ENCODE measurements around the gene ITGB2.

Gene ITGB2

DNA sequence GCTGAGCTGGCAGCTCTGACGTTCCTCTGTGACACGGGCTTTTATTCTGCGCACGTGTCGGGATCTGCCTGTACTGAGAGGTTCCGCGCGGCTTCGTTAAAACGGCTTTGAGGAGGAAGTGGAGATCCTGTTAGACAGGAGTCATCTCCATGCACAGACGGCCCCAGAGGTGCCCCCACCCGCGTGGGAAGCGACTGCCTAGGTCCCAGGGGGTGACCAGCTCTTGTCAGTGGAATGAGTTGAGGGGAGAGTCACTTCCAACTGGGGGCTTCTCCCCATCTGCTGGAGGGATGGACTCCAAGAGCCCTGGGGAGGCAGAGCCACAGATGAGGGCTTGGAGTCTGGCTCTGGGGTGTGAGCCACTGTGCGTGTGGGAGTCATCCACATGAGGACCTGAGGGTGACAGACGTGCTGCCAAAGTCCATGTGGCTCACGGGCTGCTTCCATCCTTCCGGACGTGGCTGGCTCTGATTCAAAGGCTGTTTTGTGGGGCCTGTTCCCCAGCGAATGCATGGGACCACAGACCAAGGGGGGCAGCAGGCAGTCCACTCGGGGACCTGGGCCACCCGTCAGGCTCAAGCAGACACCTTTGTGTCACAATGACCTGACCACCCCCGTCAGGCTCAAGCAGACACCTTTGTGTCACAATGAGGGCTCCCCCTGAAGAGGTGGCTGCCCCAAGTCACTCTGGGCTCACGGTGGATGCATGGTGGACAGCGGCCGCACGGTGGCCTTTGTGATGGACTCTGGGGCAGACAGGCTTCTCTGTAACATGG, 74.0 kb downstream of the ITGB2 start:
- peak; percentile 67 for DNase-seq (ENCODE audit: low spot score)

DNA sequence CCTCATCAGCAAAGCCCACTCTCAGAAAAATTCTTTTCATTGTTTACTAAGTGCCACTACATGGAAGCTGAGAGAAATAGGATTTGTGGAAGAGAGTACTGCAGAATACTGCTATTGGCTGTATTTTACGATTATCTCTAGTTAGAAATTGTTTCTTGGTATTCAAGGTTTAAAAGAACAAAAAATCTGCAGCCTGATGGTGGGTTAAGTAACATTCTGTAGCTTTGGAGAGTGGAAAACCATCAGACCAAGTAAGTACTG, 74.5 kb downstream of the ITGB2 start:
- DNase-seq (ENCODE audit: low spot score), result no peak

DNA sequence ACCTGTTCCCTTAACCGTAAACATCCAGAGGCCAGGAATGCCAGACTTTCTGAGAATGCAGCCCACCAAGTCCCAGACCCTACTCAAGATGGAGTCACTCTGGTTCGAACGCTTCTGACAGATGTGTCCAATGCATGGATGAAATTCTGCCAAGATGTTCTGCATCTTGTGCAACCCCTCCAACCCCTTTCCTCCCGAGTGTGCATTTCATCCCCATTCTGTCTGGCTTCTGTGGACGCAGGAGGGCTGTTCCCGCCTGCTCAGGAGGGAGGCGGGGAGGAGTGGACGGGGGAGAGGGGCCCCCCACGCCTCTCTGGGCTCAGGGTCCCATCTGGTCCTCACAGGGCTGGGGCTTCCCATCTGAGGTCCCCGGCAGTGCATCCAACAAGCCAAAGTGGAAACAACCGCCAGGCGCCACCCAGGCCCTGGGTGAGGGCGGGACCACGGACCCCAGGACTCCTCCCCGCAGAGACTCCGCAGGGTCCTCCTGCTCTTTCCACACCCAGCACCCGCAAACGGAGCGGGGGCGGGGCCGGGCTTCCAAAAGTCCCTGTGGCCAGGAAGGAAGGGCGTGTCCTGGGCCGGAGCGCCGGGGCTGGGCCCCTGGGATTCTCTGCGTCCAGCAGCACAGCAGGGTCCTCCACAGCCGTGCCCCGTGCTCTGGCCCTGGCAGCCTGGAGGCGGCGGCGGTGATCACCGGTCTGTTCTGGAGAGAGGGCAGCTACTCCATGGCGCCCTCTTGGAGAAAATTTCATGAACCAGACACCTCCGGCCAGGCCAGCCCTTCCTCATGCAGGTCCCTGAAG, 75.1 kb downstream of the ITGB2 start:
- peak; percentile 57 for DNase-seq (ENCODE audit: low spot score)

DNA sequence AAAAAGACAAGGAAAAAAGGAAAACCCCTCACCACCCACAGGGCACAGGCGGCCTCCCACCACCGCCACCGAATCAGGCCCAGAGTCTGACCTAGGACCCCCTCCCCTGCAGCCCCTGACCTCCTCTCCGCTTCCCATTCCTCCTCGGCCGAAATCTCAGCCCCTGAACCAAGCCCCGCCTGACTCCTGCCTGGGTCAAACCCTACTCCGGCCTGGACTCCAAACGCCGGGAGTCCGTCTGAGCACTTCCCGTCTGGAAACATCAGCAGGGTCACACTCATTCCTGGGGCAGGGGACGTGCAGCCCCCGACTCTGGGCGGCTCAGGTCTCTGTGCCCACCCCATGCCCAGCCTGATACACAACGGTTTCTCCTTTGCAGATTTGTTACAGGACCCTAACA, 76.4 kb downstream of the ITGB2 start:
- no peak for DNase-seq (ENCODE audit: low spot score)

DNA sequence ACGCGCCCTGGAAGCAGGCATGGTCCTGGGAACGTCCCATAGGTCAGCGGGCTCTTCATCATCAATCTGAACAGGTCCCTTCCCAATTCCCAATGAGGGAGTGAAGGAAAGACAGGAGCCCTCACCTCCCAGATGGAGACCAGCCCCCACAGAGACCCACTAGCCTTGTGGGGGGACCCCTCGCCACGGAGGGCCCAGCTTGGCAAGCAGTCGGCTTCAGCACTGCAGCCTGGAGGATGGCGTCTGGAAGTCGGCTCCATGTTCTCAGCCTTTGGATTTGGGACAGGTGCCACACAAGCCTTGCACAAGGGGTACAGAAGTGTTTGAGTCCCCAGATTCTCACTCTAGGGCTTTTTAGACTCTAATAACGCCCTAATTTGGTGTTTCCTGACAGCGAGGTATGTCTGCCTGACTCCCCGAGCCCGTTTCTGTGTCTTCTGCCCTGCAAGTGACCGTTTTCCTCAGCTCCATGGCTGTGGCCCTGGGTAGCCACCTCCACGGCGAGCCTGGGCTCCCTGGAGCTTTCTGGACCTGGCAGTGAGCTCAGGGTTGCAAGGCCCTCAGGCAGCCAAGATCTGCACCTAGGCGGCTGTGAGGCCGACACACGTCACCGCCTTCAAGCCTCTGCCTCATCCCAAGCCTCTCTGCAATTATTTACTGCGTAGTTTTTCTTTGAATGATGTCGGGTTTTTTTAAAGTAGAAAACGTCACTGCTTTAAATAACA, 77.8 kb downstream of the ITGB2 start:
- DNase-seq (ENCODE audit: low spot score), result no peak

DNA sequence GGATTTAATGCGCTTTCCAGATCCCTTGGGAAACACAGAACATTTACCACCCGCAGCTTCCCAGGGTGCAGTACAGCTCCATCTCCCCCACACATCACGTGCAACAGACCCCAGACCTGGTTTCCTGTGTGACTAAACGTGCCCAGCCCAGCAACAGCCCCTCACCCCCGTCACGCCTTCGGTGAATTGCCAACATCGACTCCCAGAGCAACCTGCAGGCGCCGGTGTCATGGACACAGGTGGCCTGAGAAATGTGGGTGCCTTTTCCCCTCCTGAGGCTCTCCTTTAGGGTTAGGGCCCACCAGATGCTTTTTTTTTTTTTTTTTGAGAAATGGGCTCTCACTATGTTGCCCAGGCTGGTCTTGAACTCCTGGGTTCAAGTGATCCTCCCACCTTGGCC, 78.6 kb downstream of the ITGB2 start:
- no peak for DNase-seq (ENCODE audit: low spot score)

DNA sequence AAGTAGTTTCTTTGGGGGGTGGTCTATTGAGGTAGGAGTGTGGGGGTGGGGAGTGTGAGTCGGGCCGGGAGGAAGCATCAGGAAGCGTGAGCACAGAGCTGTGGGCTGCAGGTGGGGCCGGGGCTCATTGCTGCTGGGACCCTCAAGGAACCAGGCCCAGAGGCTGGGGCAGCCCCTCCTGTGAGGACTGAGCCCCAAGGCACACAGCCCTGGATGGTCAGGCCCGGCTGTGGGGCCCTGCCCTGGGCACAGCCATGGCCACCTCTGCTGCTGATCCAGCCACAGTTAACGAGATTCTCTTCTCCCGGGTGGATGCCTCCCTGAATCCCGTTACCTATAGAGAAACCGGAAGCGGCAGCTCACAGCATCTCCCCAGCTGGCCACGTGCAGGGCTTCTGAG, 79.9 kb downstream of the ITGB2 start:
- no peak for DNase-seq (ENCODE audit: low spot score)

DNA sequence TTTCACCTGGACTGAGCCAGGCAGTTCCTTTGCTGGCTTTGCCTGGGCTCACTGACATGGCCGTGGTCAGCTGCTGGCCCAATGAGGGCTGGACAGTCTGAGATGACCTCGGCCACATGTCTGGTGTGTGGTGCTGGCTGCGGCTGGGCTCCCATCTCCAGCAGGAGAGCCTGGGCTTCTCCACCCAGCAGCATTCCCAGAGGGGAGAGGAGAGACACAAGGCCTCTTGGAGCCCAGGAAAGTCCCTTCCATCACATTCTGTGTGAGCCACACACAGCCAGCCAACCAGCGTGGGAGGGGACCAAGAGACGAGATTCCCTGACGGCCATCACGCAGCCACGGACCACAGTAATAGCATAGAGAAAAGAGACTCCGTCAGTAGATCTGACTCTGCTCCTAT, 81.7 kb downstream of the ITGB2 start:
- no peak for DNase-seq (ENCODE audit: low spot score)

DNA sequence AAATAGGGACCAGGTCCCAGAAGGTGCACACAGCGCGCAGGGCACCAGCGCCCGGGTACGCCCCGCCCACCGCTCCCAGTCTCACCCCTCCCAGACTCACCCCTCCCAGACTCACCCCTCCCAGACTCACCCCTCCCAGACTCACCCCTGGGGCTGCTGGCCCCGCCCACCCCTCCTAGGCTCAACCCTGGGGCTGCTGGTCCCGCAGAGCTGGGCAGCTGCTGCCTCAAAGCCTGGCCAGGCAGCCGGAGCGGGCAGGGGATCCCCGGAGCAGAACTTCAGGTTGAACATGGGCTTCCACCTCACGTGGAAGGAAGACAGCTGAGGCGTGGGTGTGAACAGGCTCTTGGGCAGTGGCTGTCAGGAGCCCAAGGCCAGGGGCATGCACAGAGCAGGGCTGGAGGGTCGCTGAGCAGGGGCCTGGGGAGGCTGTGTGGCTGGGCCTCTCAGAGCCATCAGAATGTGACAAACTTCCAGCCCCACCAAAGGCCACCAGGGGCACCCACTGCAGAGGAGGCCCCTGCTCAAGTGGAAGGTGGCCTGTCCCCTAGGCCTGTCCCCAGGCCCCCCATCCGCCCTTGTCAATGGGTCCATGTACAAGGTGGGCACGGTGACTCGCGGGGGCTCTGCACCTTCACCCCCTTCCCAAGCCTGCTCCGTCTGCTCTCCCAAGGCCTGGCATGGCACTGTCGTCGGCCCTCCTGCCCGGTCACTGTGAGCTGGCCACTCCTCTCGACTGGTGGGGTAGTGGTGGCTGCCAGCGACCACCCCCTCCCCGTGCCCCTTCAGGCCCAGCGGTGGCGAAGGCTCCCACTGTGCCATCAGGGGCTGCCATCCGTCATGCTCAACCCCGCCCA, 82.4 kb downstream of the ITGB2 start:
- no peak for DNase-seq (ENCODE audit: low spot score)

DNA sequence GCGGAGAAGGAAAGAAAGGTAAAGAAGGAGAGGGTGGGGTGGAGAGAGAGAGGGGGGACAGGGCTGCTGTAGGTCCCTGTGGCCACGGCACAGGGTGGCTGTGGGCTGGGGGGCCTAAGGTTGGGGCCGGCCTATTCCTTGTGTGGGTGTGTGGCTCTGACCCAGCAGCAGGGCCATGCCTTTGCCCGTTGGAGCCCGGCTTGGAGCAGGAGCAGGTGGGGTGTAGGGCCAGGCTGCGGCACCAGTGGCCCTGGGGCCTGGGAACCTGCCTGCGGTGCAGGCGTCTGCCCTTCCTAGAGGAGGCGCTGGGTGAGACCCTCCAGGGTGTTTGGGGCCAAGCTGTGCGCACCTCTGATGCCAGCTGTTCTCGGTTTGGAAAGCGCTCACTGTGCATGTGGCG, 83.2 kb downstream of the ITGB2 start:
- DNase-seq (ENCODE audit: low spot score), result no peak

DNA sequence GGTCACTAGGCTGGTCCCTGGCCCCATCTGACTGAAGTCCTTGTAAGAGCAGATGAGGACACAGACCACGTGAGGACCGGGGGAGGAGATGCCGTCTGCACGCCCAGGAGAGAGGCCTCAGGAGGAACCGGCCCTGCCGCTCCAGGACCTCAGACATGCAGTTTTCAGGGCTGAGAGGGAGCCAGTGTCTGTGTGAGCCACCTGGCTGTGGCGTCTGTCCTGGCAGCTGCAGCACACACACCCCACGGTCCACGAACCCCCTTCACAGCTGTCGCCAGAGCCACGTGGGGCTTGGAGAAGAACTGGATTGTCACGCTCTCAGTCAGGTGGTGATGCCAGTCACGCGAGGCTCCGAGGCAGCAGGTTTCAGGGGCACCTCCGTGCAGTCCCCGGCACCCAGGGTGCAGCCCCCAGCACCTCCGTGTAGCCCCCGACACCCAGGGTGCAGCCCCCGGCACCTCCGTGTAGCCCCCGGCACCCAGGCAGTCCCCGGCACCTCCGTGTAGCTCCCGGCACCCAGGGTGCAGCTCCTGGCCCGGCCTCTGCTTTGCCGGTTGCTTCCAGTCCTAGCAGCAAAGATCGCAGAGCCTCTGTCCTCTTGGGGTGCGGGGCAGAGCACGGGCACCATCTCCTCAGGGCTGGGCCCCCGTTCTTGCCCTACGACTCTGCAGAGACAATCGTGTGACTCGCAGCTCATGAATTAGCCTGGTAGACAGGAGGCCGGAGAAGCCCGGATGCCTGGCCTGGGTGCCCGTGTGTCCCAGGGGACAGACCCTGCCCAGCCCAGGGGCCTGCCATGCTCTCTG, 83.8 kb downstream of the ITGB2 start:
- peak; percentile 30 for DNase-seq (ENCODE audit: low spot score)

DNA sequence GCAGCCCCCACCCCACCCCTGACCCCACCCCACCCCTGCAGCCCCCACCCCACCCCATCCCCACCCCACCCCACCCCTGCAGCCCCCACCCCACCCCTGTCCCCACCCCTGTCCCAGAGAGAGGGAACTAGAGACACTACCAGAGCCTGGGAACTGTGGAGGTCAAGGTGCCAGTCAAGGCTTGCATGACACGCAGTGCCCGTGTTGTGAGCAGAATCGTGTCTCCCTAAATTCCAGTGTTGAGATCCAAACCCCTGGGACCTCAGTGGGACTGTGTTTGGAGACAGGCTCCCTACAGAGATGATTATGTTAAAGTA, 84.4 kb downstream of the ITGB2 start:
- no peak for DNase-seq (ENCODE audit: low spot score)

Data from kidney tubule cell (primary cell).